Tibial artery (tissue), 4 donors: ENCODE data around the gene VWA3A.

Experiments
- DNase-seq, 2 donors: peaks; one replicate each; pipeline ENCODE4 v3.0.0-alpha.2; 2019
- H3K27ac ChIP-seq, 2 donors: fragments of 200-600 bp; sonication (generic) in 1 of 2; 1 replicate in 1 of 2; 2 replicates in 1 of 2; pipeline ENCODE4 v1.5.1; 2018 to 2019; ENCODE audit warnings: mild to moderate bottlenecking in 1 of 2
- H3K27me3 ChIP-seq, 2 donors: fragments of 200-600 bp; sonication (generic) in 1 of 2; one replicate each; pipeline versions ENCODE4 v1.5.1 to v1.6.0; 2016 to 2019
- H3K36me3 ChIP-seq, 3 donors: fragments of 200-600 bp; sonication (generic) in 2 of 3; one replicate each; pipeline ENCODE4 v1.5.1; 2016 to 2019; ENCODE audit warnings: mild to moderate bottlenecking in 2 of 3
- H3K4me1 ChIP-seq, 4 donors: fragments of 200-600 bp; sonication (generic) in 2 of 4; 1 replicate in 3 of 4; 2 replicates in 1 of 4; pipeline ENCODE4 v1.5.1; 2016 to 2019
- H3K4me3 ChIP-seq, 2 donors: fragments of 200-600 bp; sonication (generic) in 1 of 2; 1 replicate in 1 of 2; 2 replicates in 1 of 2; pipeline ENCODE4 v1.5.1; 2018 to 2019; ENCODE audit warnings: mild to moderate bottlenecking in 2 of 2
- H3K9me3 ChIP-seq, 3 donors: fragments of 200-600 bp; sonication (generic) in 1 of 3; one replicate each; pipeline ENCODE4 v1.5.1; 2016 to 2019
- intact Hi-C: fragments of 100-400 bp; cut with DNase I; formaldehyde crosslinking; loops from one replicate; pipeline ENCODE4 v1.15.0; 2023; ENCODE audit warnings: low total_unique reads
- TF ChIP-seq, protein P1 (sequence below), 2 experiments: fragments of 200-600 bp in 1 of 2; fragments of 450-650 bp in 1 of 2; IDR thresholded peaks; one replicate each; pipeline ENCODE4 v1.5.1; 2017 to 2019; ENCODE audit warnings: antibody characterized with exemption in 2 of 2, mild to moderate bottlenecking in 1 of 2, moderate library complexity in 1 of 2

The VWA3A gene

DNA sequence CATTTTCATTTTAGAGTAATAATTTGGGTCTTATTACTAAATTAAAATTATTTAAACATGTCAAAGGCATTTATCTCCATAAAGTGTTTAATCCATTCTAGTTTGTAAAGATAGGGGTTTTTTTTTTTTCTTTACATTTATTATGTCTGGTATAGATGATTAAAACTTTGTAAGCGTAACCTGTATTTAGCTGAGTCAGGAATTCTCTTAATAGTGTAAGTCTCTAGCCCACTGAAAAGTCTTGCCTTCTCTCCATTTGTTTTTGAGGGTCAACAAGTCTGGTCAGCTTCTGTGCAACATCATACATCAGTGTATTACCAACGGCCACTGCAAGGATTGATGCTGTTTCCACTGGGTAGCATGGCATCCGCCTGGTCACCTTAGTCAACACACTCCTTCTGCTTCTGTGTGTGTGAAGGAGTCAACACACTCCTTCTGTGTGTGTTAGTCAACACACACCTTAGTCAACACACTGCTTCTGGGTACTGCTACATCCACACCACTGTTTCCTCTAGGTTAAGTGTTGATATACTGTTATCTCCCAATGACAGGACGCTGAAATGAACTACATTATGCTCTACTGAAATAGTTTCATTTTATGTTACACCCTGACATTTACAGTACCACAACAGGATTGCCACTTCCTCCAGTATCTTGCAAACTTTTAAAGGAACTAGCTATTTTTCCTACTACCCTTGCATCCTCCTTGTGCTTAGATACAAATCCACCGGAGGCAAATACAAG lies 37.3 kb upstream of the VWA3A start:
- Histone ChIP-seq H3K27me3 (no peaks in the 10 kb centered on the region), H3K4me1 (no peaks in the 10 kb centered on the region), H3K4me3 (no peak overlapping the region), H3K9me3 (no peaks in the 10 kb centered on the region), H3K36me3 (no peaks in the 10 kb centered on the region), H3K27ac (no peak overlapping the region)
- DNase-seq: no peak
- intact Hi-C loops: no loop called here
- TF ChIP-seq, protein P1, sequence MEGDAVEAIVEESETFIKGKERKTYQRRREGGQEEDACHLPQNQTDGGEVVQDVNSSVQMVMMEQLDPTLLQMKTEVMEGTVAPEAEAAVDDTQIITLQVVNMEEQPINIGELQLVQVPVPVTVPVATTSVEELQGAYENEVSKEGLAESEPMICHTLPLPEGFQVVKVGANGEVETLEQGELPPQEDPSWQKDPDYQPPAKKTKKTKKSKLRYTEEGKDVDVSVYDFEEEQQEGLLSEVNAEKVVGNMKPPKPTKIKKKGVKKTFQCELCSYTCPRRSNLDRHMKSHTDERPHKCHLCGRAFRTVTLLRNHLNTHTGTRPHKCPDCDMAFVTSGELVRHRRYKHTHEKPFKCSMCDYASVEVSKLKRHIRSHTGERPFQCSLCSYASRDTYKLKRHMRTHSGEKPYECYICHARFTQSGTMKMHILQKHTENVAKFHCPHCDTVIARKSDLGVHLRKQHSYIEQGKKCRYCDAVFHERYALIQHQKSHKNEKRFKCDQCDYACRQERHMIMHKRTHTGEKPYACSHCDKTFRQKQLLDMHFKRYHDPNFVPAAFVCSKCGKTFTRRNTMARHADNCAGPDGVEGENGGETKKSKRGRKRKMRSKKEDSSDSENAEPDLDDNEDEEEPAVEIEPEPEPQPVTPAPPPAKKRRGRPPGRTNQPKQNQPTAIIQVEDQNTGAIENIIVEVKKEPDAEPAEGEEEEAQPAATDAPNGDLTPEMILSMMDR (IDR thresholded peaks at IDR 0.05): no peak

DNA sequence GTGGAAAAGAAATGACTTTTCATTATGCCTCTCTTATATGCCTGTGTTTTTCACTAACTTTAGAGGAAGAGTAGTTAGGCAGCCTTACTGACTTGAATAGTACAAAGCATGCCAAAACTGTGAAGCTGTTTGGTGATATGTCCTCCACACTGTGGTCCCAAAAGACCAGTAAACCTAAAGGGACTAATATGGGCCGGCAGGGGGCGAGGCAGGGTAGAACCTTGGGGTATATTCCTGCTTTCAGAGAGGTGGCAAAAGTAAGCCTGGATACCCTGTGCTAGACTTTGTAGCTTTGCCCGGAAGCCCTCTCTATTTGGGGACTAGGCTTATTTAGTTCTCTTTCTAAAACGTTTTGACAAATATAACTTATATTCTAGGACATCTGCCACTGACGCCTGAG lies 36.5 kb upstream of the VWA3A start:
- H3K27me3 ChIP-seq: no peaks in the 10 kb centered on the region
- no peak for DNase-seq
- no peaks in the 10 kb centered on the region for H3K36me3 ChIP-seq
- H3K4me1 ChIP-seq: no peaks in the 10 kb centered on the region
- H3K27ac ChIP-seq: no peak overlapping the region
- H3K4me3 ChIP-seq: no peak overlapping the region
- TF ChIP-seq, protein P1 (IDR thresholded peaks at IDR 0.05): no peak
- intact Hi-C loops: no loop called here
- H3K9me3 ChIP-seq: no peaks in the 10 kb centered on the region

DNA sequence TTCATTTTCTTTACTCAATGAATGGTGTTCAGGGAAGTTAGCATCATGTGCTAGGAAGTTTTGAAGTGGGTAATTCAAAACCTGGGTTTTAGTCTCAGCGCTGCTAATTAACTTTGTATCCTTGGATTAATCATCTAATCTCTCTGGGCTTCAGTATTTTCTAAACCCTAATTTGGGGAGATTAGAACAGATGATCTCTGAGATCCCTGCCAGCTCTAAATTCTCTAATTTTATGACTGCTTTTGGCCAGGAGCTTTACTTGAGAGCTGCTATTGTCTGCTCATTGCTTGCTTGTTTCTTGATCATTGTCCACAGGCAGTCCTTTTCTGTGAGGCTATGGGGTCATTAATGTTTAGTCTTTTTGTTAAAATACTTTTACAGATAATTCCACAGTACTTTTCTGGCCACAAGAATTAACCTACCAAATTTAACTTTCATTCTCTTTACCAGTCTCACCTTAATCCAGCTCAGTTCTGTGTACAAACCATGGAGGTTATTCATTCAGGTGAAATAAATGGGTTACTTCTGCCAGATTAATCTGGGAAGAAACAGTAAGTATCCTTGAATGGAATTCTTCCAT lies 28.4 kb upstream of the VWA3A start:
- no peak for DNase-seq
- Histone ChIP-seq H3K27ac (no peak overlapping the region), H3K4me3 (no peak overlapping the region), H3K27me3 (no peaks in the 10 kb centered on the region), H3K36me3 (no peaks in the 10 kb centered on the region), H3K9me3 (no peaks in the 10 kb centered on the region), H3K4me1 (no peaks in the 10 kb centered on the region)
- intact Hi-C loops: no loop called here
- TF ChIP-seq, protein P1 (IDR thresholded peaks at IDR 0.05): no peak

DNA sequence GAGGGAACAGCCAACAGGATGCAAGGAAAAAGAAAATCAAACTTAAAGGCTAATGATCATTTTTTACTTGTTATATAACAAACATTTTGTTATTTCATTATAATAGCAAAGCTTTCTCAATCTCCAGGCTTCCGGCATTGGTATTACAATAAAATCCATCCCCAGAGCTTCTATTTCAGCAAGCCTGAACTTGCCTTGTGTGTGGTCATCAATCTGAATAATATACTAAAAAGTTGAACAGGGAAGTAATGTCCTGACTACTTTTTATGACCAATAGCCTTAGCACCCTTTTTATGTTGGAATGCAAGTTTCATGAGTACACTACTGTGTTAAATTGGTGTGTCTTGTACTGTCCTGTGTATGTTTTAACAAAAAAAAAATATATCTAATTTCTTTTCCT lies 27.1 kb upstream of the VWA3A start:
- Histone ChIP-seq H3K4me1 (peaks cover 0 to 11% (median 5%) of the 10 kb centered on the region in 4 donors), H3K27me3 (no peaks in the 10 kb centered on the region), H3K4me3 (no peak overlapping the region), H3K9me3 (no peaks in the 10 kb centered on the region), H3K27ac (no peak overlapping the region), H3K36me3 (no peaks in the 10 kb centered on the region)
- no peak for DNase-seq
- intact Hi-C loops: no loop called here
- TF ChIP-seq, protein P1 (IDR thresholded peaks at IDR 0.05): no peak

DNA sequence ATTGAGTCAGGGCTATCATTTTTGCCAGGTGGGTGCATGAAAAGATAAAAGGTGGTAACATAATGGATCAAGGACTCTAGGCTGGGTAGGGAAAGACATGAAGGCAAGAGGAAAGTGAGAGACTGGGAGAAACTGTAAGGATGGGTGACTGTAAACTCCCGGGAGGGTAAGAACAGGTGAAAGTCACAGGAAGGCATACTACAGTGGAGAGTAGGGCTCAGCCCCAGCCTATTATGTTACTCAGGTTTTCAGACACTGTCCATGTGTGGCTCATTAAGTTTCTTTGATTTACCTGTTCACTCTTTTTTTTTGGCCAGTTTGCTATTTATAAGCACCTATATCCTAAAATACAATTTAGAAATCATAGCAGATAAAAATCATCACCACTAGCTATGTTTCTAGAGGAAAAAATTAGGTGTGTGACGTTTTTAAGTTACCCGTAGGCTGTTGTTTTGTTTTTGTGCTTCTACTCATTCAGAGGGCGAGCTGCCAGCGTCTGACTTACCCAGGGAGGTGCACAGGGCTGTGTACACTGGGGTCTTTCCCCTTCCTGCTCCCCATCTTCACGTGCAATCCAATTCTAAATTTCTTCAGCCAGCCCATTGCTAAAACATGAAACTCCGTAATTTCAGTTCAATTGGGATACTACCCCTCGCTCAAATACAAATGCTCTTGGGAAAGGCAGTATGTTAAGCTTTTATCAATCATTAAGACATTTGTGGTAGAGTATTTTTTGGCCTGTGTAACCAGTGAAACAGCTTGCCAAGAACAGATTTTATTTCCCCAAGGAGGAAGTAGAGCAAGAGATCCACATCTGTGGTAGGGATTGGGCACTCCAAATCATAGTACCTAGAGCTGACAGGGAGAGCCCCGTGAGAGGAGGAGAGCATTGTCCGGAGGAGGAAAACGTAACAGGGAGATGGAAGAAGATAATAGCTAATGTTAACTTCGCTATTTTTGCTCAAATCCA lies 21.7 kb upstream of the VWA3A start:
- H3K4me3 ChIP-seq: peak overlapping the region in 1 of 2 donors; percentile 6
- peak in 1 of 2 donors; percentile 40 for DNase-seq
- peak overlapping the region in 1 of 2 donors; percentile 21 for H3K27ac ChIP-seq
- intact Hi-C loops: loop anchor here (10.0 kb wide), 1 partner anchor 114 kb away; no protein-coding TSS in a partner anchor
- peaks cover 0 to 26% (median 14%) of the 10 kb centered on the region in 4 donors for H3K4me1 ChIP-seq
- H3K9me3 ChIP-seq: no peaks in the 10 kb centered on the region
- TF ChIP-seq, protein P1 (IDR thresholded peaks at IDR 0.05): no peak
- no peaks in the 10 kb centered on the region for H3K36me3 ChIP-seq
- no peaks in the 10 kb centered on the region for H3K27me3 ChIP-seq
